ENCODE results near the gene SERTAD4.
A peak's percentile ranks its signal among the peaks of the same experiment; 100 is the strongest.

SERTAD4 gene

GRCh38 chr1:210248341-210248740 is 15.7 kb downstream of the SERTAD4 start:
- no peak overlapping the region for H3K4me3 ChIP-seq (replicated peaks; ENCODE audit: low read depth, low read length)
- TF ChIP-seq CTCF (IDR thresholded peaks at IDR 0.05; ENCODE audit: low read depth, low read length, missing control alignments), result no peak
- no peak for DNase-seq (ENCODE audit: extremely low read depth, low read depth)

- no peak for TF ChIP-seq CTCF (IDR thresholded peaks at IDR 0.05; ENCODE audit: low read depth, low read length, missing control alignments)
- no peak for DNase-seq (ENCODE audit: extremely low read depth, low read depth)
- peak overlapping the region; percentile 31; the same call in 1 of the 2 replicates for H3K4me3 ChIP-seq (replicated peaks; ENCODE audit: low read depth, low read length)
These were observed 18.0 kb downstream of the SERTAD4 start for GRCh38 chr1:210250665-210250997.

- TF ChIP-seq CTCF (IDR thresholded peaks at IDR 0.05; ENCODE audit: low read depth, low read length, missing control alignments), result no peak
- no peak for DNase-seq (ENCODE audit: extremely low read depth, low read depth)
- peak overlapping the region; percentile 31 for H3K4me3 ChIP-seq (replicated peaks; ENCODE audit: low read depth, low read length)
These were observed 18.5 kb downstream of the SERTAD4 start for GRCh38 chr1:210250998-210251679.

GRCh38 chr1:210251680-210252490 is 19.3 kb downstream of the SERTAD4 start:
- TF ChIP-seq CTCF (IDR thresholded peaks at IDR 0.05; ENCODE audit: low read depth, low read length, missing control alignments), result no peak
- no peak for DNase-seq (ENCODE audit: extremely low read depth, low read depth)
- peak overlapping the region; percentile 31 for H3K4me3 ChIP-seq (replicated peaks; ENCODE audit: low read depth, low read length)

- H3K4me3 ChIP-seq (replicated peaks; ENCODE audit: low read depth, low read length), result no peak overlapping the region
- TF ChIP-seq CTCF (IDR thresholded peaks at IDR 0.05; ENCODE audit: low read depth, low read length, missing control alignments), result no peak
- DNase-seq (ENCODE audit: extremely low read depth, low read depth), result no peak
These were observed 20.0 kb downstream of the SERTAD4 start for GRCh38 chr1:210252621-210253051.

GRCh38 chr1:210254298-210254697 is 21.7 kb downstream of the SERTAD4 start:
- no peak for DNase-seq (ENCODE audit: extremely low read depth, low read depth)
- TF ChIP-seq CTCF (IDR thresholded peaks at IDR 0.05; ENCODE audit: low read depth, low read length, missing control alignments), result no peak
- no peak overlapping the region for H3K4me3 ChIP-seq (replicated peaks; ENCODE audit: low read depth, low read length)
